ENCODE results near the gene PPL.
"Not testable (repeated sequence)": the region's sequence is repeated elsewhere in the genome, so short reads cannot be mapped to it uniquely, and the experiment has no call there.

PPL gene, protein sequence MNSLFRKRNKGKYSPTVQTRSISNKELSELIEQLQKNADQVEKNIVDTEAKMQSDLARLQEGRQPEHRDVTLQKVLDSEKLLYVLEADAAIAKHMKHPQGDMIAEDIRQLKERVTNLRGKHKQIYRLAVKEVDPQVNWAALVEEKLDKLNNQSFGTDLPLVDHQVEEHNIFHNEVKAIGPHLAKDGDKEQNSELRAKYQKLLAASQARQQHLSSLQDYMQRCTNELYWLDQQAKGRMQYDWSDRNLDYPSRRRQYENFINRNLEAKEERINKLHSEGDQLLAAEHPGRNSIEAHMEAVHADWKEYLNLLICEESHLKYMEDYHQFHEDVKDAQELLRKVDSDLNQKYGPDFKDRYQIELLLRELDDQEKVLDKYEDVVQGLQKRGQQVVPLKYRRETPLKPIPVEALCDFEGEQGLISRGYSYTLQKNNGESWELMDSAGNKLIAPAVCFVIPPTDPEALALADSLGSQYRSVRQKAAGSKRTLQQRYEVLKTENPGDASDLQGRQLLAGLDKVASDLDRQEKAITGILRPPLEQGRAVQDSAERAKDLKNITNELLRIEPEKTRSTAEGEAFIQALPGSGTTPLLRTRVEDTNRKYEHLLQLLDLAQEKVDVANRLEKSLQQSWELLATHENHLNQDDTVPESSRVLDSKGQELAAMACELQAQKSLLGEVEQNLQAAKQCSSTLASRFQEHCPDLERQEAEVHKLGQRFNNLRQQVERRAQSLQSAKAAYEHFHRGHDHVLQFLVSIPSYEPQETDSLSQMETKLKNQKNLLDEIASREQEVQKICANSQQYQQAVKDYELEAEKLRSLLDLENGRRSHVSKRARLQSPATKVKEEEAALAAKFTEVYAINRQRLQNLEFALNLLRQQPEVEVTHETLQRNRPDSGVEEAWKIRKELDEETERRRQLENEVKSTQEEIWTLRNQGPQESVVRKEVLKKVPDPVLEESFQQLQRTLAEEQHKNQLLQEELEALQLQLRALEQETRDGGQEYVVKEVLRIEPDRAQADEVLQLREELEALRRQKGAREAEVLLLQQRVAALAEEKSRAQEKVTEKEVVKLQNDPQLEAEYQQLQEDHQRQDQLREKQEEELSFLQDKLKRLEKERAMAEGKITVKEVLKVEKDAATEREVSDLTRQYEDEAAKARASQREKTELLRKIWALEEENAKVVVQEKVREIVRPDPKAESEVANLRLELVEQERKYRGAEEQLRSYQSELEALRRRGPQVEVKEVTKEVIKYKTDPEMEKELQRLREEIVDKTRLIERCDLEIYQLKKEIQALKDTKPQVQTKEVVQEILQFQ (N-terminal part only)

DNA sequence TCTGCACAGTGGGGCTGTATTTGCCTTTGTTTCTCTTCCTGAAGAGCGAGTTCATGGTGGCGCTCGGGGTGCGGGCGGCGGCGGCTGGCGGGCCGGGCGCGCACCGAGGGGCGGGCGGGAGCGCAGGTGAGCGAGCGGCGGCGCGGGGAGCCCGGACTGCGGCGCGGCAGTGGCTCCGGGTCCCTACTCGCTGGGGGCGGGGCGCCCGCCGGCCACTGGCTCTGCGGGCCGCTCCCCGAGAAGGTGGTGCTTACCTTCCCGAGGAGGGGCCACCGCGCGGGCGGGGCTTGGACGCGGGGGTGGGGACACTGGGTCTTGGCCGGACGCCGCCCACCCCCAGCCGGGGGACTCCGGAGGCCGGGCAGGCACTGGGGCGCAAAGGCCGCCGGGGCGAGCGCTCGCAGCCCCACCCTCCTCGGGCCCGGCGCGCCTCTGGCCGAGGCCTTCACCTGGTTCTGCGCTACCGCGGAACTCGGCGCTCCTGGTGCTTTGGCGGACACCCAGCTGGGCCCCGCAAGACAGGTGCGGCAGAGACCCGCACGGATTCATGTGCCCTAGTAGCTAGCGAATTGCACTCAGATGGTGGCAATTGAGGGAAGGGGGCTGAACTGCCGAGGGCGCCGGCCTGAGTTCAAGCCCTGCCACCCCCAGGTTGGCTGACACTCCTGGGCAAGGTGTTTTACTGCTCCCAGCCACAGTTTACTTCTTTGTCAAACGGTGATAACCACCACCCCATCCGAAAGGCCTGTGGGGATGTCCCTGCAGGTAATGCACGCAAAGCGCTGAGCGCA, at the start of gene PPL:
Gene PPL, minus strand, starts transcription at position 158 of the 791 bp plus-strand sequence. Its CDS starts 103 bp downstream, at position 55.
- DNase-seq (ENCODE audit: low read depth in 2 of 3, low spot score in 1 of 3), result no peak

DNA sequence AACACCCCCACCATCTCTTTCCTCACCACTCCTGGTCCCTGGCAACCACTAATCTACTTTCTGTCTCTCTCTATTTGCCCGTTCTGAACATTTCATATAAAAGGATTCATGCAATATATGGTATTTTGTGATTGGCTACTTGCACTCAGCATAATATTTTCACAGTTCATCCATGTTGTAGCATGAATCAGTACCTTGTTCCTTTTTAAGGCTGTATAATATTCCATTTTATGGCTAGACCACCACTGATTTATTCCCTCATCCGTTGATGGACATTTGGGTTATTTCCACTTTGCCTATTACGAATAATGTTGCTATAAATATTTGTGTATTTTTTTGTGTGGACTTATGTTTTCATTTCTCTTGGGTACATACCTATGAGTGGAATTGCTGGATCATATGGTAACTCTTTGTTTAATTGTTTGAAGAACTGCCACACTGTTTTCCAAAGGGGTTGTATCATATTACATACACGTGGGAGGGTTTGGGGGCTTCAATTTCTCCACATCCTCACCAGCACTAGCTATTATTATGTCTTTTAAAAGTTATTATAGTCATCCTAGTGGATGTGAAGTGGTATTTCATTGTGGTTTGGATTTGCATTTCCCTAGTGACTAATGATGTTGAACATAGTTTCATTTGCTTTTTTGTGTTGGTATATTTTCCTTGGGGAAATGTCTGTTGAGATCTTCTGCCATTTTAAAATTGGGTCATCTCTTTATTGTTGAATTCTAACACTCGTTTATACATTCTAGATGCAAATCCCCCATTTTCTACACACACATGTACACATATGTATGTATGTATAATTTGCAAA, 47.4 kb upstream of the PPL start:
- no peak for DNase-seq (ENCODE audit: low read depth in 2 of 3, low spot score in 1 of 3)

DNA sequence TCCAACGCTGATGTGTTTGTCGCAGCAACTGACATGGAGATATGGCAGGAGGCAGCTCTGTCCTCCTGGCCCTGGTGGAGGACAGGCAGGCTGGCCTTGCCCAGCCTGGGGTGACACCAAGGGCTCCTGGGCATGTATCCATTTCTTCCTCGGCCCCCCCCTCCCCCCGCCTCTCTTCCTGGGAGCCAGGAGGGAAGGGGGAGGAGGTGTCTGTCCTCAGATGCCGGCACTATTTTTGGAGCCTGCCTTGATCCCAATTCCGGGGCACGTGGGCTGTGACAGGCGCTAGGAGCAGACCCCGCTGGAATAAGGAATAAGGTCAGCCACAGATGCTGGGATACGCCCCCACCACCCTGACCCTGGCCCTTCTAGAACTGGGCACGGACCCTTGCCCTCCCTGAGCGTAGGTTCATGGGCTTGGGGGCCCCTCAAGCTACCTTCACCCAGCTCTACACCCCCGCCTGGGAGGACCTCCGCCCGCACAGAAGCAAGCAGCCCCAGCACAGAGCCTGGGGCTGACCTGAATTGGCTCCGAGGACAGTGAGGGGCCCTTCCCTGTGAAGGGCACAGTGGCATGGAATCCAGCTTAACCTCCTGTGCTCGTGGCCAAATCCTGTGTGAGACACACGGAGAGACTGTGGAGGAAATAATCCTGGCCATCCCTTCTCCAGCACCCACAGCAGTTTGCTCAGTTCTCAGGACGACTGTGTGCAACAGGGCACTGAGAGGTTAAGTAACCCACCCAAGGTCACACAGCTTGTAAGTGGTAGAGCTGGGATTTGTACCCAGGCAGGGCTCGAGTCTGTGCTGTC, 45.3 kb upstream of the PPL start:
- no peak for DNase-seq (ENCODE audit: low read depth in 2 of 3, low spot score in 1 of 3)

DNA sequence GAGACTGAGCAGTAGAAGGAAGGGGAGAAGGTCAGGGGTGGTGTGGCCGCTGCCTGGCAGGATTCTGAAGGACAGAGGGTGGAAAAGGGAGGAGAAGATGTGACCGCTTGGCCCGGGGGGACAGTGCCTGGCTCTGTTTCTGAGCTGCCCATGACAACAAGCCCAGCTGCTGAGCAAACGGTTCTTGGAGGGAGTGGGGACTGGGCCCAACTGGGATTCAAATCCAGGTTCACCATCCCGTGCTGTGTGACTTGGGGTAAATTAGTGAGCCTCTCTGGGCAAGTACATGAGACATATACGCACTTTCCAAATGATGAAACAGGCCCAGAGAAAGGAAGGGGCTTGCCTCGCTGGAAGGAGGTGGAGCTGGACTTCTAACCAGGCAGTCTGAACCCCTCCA, 44.5 kb upstream of the PPL start:
- DNase-seq (ENCODE audit: low read depth in 2 of 3, low spot score in 1 of 3), result no peak

DNA sequence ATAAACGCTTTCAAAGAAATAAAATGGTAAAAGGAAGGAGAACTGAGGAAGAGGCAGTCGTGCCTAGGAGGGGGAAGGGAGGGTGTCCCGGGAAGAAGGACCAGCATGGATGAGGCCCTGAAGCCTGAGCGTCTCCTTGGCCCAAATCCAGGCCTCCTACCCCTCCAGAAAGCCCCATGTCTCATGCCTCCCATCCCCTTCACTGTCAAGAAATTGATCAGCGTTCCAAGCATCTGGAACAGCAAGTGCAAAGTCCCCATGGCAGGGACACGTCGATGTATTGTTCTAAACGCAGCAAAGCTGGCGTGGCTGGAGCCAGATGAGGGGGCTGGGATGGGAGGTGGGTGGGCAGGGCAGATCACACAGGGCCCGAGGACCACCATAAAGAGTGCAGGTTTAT, 43.7 kb upstream of the PPL start:
- no peak for DNase-seq (ENCODE audit: low read depth in 2 of 3, low spot score in 1 of 3)

DNA sequence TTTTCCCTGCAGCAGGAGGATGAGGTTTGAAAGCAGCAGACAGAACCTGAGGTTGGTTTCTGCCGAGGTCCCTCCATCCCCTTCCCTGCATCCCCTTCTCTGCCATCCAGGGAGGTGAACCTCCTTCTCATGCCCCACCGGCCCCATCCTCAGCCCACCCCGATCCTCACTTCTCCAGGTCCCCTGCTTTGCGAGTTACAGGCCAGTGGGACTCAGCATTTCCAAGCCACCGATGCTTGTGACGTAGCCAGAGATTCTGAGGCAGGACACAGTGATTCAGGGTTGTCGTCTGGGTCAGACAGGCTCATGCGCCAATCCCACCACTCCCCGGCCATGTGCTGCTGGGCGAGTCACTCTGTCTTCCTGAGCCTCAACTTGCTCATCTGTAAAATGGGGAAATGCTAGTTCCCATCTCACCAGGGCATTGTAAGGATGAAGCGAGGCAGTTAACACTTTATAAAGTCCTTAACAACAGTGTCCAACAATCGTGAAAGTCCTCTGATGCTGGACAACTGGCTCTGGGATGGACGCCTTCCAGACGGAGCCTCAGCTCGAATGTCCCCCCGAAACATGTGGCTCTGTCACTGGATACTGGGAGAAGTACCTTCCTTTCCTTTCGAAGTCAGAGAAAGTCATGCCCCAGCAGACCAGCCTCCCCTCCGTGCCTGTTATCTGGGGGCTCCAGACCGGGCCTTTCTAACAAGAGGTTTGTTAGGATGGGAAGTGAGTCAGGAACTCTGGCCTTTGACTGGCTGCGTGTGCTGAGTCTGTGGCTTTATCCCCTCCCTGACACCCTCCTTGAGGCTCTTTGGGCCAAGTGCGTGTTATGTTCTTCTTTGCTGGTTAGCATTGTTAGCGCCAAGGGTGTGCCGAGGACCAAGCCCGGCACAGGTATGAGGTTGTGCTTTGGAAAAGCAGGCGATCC, 43.0 kb upstream of the PPL start:
- no peak for DNase-seq (ENCODE audit: low read depth in 2 of 3, low spot score in 1 of 3)

DNA sequence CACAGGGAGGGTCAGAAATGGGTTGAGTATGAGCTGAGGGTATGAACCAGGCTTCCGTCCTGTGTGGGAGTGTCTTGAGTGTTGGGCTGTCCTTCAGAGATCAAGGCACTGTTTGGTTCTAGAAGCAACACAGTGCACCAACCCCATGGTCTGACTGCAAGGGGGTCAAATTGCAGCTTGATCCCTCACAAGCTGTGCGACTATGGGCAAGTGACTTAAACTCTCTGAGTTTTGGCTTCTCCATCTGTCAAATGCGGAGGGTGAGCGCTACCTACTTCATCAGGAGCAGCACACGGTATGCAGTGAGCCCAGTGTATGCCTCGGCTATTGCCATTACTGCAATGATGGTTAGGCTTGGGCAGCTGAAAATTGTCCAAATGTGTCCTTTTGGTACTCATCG, 42.2 kb upstream of the PPL start:
- DNase-seq (ENCODE audit: low read depth in 2 of 3, low spot score in 1 of 3), result no peak

DNA sequence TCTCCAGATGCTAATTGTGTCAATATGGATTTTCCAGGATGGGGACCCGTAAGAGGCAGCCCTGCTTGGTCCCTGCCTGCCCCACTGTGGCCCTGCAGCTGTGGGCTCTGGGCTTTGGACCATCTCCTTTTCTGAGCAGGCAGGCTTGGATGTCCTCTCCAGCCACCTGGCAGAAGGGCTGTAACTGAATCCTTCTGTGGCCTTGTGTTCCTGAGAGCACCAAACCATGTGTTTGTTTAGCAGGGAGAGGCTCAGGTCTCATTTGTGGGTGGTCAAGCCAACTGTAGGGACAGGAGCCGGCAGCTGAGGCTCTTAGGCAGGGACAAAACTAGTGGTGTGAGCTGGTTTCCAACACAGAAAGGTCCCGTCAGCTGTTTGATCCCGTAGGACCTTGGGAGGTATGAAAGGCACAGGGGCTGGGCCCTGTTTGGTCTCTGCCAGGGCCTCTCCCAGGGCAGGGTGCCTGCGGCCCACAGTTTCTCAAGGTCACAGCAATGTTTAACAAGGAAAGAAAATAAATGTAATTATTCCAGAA, 39.7 kb upstream of the PPL start:
- no peak for DNase-seq (ENCODE audit: low read depth in 2 of 3, low spot score in 1 of 3)

DNA sequence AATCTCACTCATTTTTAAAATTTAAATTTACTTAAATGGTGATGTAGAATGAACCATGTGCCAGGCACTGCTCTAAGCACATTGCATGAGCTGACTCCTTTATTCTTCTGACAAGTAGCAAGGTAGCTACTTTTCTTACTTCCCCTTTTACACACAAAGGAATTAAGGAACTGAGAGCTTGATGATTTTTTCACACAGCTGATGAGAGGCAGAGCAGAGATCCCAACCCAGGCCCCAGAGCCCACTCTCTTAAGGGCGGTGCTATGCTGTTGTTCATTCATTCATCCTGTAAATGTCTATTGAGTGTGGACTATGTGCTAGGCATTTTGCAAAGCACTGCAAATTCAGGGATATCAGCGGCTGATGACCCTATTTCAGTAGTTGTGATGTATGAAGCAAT, 39.1 kb upstream of the PPL start:
- DNase-seq (ENCODE audit: low read depth in 2 of 3, low spot score in 1 of 3), result no peak

DNA sequence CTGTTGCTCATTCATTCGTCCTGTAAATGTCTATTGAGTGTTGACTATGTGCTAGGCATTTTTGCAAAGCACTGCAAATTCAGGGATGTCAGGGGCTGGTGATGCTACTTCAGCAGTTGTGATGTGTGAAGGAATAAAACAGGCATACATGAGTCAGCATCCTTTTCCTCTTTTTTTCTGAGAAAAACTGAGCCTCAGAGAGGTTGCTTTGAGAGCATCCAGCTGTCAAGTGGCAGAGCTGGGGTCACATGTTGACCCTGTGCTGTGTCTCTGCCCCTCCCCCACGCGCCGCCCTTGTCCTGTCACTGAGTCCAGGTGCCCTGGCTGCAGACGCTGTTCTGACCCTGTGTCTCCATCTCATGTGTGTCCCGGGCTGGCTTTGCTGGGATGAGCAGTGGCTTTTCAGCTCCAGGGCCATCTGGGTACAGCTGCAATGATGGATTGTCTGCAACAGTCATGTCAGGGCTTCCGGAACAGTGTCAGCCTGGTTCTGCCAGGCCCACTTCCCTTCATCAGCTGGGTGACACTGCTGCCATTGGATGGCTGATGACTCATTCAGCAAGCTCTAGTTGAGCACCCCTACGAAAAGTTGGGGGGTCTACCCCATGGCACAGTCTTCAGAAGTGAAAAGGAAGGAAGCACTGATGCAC, 36.1 kb upstream of the PPL start:
- no peak for DNase-seq (ENCODE audit: low read depth in 2 of 3, low spot score in 1 of 3)

DNA sequence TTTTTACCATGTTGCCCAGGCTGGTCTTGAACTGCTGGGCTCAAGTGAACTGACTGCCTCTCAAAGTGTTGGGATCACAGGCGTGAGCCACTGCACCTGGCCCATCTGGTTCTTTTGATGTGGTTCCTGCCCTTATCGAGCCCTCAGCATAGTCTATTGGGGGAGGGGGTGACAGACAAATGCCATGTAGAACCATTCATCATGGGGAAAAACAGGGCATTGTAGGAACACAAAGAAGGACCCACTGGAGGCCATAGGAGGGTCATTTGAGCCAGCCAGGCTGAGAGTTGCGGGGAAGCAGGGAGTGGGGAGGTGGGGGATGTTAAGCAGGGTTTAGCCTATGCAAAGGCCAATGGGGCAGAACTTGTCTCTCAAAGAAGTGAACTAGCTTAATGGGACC, 33.1 kb upstream of the PPL start:
- no peak for DNase-seq (ENCODE audit: low read depth in 2 of 3, low spot score in 1 of 3)

DNA sequence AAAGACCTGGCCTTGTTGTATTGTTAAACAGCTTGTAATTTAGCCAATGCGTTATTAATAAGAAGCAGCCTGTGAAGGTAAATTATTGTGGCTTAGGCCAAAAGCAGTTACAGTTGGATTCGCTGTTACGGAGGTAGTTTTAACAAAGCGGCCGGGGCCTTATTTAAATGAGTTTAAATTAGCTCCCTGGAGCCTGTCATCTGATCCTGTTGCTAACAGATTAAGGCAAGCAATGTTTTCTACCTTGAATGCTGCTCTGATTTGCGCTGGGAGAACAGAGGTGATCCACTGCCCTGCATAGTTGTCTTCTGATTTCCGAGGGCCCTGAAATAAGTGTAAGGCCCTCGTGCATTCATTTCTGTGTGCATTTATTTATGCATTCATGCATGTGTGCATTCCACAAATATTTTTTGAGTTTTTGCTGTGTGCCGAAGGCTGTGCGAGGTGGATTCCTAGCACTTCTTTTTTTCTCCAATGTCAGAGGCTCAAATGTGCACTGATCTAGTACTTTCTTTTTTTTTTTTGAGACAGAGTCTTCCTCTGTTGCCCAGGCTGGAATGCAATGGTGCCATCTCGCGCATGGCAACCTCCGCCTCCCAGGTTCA, 32.0 kb upstream of the PPL start:
- no peak for DNase-seq (ENCODE audit: low read depth in 2 of 3, low spot score in 1 of 3)

DNA sequence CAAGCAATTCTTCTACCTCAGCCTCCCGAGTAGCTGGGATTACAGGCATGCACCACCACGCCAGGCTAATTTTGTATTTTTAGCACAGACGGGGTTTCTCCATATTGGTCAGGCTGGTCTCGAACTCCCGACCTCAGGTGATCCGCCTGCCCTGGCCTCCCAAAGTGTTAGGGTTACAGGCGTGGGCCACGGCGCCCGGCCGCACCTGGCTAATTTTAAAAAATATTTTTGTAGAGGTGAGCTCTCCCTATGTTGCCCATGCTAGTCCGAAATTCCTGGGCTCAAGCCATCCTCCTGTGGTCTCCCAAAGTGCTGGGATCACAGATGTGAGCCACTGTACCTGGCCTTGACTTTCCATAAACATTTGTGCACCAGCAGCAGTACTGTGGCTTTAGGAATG, 31.3 kb upstream of the PPL start:
- not testable (repeated sequence) for DNase-seq (ENCODE audit: low read depth in 2 of 3, low spot score in 1 of 3)

DNA sequence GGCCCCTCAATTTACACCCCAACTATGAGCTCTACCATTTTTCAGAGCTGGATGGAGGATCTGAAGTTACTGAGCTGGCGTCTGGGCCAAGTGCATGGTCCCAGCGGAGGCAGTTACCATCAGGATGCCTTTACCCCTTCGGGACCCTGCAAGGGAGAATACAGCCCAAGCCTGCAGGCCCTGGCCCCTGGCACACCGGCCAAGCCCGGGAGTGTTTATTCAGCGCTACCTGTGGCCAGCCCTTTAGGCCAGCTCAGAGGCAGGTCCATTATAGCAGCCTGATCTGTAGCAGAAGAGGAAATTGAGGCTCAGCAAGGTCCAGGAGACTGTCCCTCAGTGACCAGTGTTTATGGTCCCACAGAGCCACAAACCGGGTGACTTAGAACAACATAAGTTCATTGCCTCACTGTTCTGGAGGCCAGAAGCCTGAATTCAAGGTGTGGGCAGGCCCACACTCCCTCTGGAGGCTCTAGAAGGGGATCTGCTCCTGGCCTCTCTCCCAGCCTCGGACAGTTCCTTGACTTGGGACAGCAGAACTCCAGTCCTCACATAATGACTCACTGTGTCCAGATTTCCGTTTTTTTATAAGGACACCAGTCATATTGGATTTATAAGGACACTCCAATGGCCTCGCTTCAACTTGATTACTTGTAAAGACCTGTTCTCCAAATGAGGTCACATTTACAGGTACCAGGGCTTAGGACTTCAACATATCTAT, 29.9 kb upstream of the PPL start:
- no peak for DNase-seq (ENCODE audit: low read depth in 2 of 3, low spot score in 1 of 3)

DNA sequence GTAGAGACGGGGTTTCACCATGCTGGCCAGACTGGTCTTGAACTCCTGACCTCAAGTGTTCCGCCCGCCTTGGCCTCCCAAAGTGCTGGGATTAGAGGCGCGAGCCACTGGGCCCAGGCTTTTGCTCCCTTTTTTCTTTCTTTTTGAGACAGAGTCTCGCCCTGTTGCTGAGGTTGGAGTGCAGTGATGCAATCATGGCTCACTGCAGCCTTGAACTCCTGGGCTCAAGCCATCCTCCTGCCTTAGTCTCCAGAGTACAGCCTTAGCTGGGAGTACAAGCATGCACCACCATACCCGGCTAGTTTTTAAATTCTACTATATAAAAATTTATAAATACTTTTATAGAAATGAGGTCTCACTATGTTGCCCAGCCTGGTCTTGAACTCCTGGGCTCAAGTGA, 26.6 kb upstream of the PPL start:
- not testable (repeated sequence) for DNase-seq (ENCODE audit: low read depth in 2 of 3, low spot score in 1 of 3)

DNA sequence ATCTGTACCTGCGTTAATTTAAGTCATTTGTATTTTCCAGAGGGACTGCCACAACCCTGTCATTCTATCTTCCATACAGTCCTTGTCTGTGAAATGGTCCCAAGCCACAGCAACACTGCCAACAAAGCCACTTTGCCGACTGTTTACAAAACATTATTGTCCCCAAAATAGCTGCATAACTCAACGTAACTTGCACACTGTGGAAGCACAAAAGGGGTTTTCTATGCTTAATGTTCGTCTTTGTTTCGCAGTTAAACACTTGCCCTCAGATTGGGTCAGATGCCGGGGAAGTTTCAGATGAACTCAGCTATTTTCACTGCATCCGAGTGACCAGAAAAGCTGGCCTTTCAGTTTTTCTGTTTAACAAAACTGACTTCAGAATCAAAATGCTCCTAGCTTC, 25.8 kb upstream of the PPL start:
- no peak for DNase-seq (ENCODE audit: low read depth in 2 of 3, low spot score in 1 of 3)
